Activated CD8-positive, alpha-beta T cell treated with anti-CD3 and anti-CD28 coated beads, Interleukin-2, amount 10 ng/mL, durations not matched to agents 7 days and 5 days (primary cell): ENCODE measurements around the gene TTYH3. TPM values are rescaled to one million over a fixed set of nuclear protein-coding genes. Genes with fewer than 3 reads are reported as not detected.

Experiments used
- ATAC-seq: fragments of 150-1000 bp; cut with Tn5 transposase; one replicate; pipeline ENCODE4 v1.10.0; 2021; ENCODE audit warnings: moderate library complexity
- CTCF ChIA-PET: fragments of 350-600 bp; sonication (Branson Sonifier 250); formaldehyde crosslinking; loops from one replicate; lab custom pipeline; 2021; ENCODE audit warnings: antibody characterized with exemption; lab: Charles Lee
- POLR2A ChIA-PET: fragments of 350-600 bp; sonication (Branson Sonifier 250); formaldehyde crosslinking; loops from one replicate; lab custom pipeline; 2021; ENCODE audit warnings: antibody characterized with exemption; lab: Charles Lee
- DNase-seq: peaks from one replicate; pipeline ENCODE4 v3.0.0-alpha.2; 2020
- H3K27ac Mint-ChIP-seq: one replicate; pipeline ENCODE4 v1.8.0; 2021; ENCODE audit warnings: mild to moderate bottlenecking, mixed read lengths
- H3K27me3 Mint-ChIP-seq: one replicate; pipeline ENCODE4 v1.8.0; 2021; ENCODE audit warnings: low read depth, mixed read lengths
- H3K36me3 Mint-ChIP-seq: one replicate; pipeline ENCODE4 v1.8.0; 2021; ENCODE audit warnings: low read depth, mixed read lengths
- H3K4me1 Mint-ChIP-seq: one replicate; pipeline ENCODE4 v1.8.0; 2021; ENCODE audit warnings: low read depth, mixed read lengths
- H3K4me3 Mint-ChIP-seq: one replicate; pipeline ENCODE4 v1.8.0; 2021; ENCODE audit warnings: mild to moderate bottlenecking, mixed read lengths
- H3K9me3 Mint-ChIP-seq: one replicate; pipeline ENCODE4 v1.8.0; 2022; ENCODE audit warnings: mixed read lengths; ENCODE audit not compliant: insufficient read depth
- total RNA-seq, 2 experiments: library from RNA; stranded (reverse); gene quantifications; one replicate each; pipeline ENCODE4 v1.2.3, GENCODE V29; 2021

The TTYH3 gene
- total RNA-seq, 2 experiments from 2014 or later = 37.0 to 37.7 TPM

DNA sequence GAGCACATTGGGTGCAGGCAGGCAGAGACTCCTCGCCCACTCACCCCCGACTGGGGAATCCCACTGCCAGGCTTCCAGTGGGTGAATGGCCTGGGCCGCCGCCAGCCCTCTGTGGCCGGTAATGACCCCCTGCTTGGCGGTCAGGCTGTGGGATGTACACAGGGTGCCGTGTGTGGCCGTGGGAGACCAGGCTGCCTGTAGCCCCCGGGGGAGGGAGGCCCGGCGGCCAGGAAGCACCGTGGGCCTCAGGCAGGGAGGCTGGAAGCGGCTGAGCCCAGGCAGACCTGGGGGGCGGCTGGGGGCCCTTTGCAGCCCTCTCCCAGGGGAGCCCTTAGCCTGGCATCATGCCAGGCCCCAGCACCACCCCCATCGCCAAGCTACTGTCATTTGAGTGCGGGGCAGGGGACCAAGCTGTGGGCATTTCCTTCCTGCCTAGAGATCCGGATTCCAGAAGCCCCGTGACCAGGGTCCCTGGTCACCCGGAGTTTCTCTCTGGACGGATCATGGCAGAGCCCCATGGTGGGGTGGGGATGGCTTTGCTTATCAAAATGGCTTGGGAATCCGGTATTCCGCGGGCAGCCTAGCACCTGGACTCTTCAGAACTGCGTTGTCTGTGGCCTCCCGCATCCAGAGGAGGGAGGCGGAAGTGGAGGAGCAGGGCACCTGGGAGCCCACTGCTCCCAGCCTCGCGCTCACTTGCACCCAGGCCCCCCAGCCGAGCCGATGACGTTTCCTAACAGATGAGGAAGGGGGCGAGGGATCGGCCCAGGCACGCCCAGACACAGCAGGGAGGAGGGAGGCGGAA lies 1.1 kb downstream of the TTYH3 start:
- ATAC-seq (peak; percentile 24), DNase-seq (peak; percentile 62)
- Mint-ChIP-seq H3K9me3 (no peaks in the 10 kb centered on the region), H3K4me1 (peaks cover 20% of the 10 kb centered on the region), H3K4me3 (peak overlapping the region; percentile 86), H3K27me3 (no peaks in the 10 kb centered on the region), H3K27ac (peak overlapping the region; percentile 89), H3K36me3 (no peaks in the 10 kb centered on the region)
- POLR2A ChIA-PET = interaction anchor here (0.7 to 2.1 kb wide), 2 partner anchors 11 to 74 kb away, joined by 3 to 12 read pairs; partner anchors contain the start of gene IQCE
- CTCF ChIA-PET = interaction anchor here (0.7 kb wide), 1 partner anchor 77 kb away, joined by 3 read pairs; no protein-coding TSS in a partner anchor

DNA sequence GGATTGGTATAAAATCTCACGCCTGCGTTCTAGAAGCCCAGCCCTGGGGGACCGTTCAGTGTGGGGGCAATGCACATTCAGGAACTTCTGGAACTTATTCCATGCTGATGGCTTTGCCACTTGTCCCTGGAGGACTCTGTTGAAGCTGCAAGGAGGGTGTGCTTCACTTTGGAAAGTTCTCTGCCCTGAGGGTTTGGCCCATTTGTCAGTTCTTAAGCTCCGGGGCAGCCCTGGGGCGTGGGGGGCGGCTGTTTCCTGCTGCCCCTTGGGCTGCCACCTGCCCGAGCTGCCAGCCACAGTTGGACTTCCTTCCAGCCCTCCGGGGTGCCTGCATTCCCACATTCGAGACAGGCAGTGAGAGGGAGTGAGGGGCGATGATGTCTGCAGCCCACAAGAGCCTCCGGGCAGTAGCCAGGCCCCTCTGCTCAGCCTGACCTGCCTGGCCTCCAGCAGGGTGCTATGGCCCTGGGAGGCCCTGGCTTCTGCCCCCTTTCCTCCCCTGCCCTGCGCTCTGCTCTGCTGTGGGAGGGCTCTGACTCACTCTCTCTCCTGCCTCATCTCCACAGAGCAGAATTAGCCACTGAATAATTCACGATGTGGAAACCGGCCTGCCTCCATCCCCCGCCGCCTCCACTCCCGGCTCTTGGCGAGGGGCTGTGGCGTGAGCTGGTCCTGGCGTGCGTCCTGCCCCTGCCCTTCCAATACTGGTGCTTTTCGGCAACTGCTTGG lies 1.9 kb downstream of the TTYH3 start:
- CTCF ChIA-PET = interaction anchor here (0.7 kb wide), 1 partner anchor 76 kb away, joined by 3 read pairs; no protein-coding TSS in a partner anchor

DNA sequence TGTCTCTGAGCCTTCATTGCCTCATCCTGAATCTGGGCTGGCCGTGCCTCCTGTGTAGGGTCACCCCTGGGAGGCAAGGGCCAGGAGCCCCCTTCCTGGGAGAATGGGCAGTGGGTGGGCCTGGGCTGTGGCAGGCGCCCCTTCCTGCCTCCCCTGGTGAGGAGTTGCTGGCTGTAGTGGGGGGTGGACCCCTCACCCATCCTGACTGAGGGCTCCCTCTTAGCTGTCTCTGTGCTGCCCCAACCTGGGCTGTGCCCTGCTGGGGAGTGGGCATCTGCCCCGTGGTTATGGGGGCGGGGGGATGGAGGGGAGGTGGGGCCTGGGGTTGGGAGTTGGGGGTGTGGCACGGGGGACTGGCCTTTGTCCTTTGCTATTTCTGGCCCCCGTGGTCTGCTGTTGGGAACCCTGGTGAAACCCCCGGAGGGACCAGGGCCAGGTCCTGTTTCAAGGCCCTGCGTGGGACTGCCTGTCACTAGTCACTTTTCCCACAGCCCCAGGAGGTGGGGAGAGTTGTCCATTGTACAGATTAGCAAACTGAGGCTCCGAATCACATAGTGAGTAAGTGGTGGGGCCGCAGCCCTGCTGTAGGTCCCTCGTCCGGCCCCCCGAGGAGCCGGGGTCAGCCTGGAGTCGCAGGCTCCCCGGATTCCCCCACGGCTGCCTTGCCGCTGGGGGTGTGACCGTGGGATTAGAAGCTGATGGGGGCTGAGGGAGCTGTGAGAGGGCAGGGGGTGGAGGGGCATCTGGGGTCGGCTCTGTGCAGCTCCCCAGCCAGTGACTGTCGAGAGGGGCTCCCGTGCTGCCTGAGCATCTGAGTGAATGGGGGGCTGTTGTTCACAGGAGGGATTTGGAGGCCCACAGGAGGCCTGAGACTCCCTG lies 2.7 kb downstream of the TTYH3 start:
- peak overlapping the region; percentile 46 for H3K27ac Mint-ChIP-seq
- peaks cover 20% of the 10 kb centered on the region for H3K4me1 Mint-ChIP-seq
- ChIA-PET CTCF (interaction anchor here (1.1 kb wide), 1 partner anchor 75 kb away, joined by 4 read pairs; no protein-coding TSS in a partner anchor), POLR2A (interaction anchor here (3.4 kb wide), 1 partner anchor 10 kb away, joined by 14 read pairs; no protein-coding TSS in a partner anchor)
- H3K36me3 Mint-ChIP-seq = no peaks in the 10 kb centered on the region
- DNase-seq = no peak
- no peak for ATAC-seq
- H3K9me3 Mint-ChIP-seq = no peaks in the 10 kb centered on the region
- H3K27me3 Mint-ChIP-seq = no peaks in the 10 kb centered on the region
- peak overlapping the region; percentile 86 for H3K4me3 Mint-ChIP-seq

More for the DNA sequence above, 1.9 kb downstream of the TTYH3 start:
- peaks cover 20% of the 10 kb centered on the region for H3K4me1 Mint-ChIP-seq
- H3K27me3 Mint-ChIP-seq = no peaks in the 10 kb centered on the region
- DNase-seq (peak; percentile 49), ATAC-seq (no peak)
- peak overlapping the region; percentile 86 for H3K4me3 Mint-ChIP-seq
- H3K36me3 Mint-ChIP-seq = no peaks in the 10 kb centered on the region
- H3K27ac Mint-ChIP-seq = peak overlapping the region; percentile 89
- H3K9me3 Mint-ChIP-seq = no peaks in the 10 kb centered on the region
- POLR2A ChIA-PET = interaction anchor here (0.7 to 3.4 kb wide), 2 partner anchors 11 to 75 kb away, joined by 3 to 14 read pairs; partner anchors contain the start of gene IQCE

DNA sequence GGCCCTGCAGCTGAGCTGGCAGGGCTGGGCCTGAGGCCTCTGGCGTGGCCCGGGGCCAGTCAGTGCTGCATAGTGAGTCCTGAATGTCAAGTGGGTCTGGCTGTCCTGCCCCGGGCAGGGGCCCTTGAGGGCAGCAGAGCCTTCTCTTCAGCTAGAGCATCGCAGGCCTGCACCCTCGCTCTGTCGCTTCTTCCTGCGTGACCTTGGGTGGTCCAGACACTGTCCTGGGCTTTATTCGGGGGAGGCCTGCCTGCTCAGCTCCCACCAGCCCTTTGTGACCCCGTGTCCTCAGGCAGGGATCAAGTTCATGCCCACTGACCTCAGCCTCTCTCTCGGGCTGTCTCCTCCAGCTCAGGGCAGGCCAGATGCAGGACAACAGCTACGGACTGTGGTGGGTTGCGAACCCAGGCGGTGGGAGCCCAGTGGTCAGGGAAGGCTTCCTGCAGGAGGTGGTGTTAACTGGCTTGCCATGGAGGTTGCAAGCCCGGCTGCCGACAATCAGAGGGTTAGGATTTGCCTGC lies 3.4 kb downstream of the TTYH3 start:
- no peaks in the 10 kb centered on the region for H3K27me3 Mint-ChIP-seq
- H3K9me3 Mint-ChIP-seq = no peaks in the 10 kb centered on the region
- H3K4me1 Mint-ChIP-seq = peaks cover 20% of the 10 kb centered on the region
- H3K4me3 Mint-ChIP-seq = no peak overlapping the region
- ChIA-PET CTCF (interaction anchor here (1.1 kb wide), 1 partner anchor 75 kb away, joined by 4 read pairs; no protein-coding TSS in a partner anchor), POLR2A (interaction anchor here (3.4 kb wide), 1 partner anchor 10 kb away, joined by 14 read pairs; no protein-coding TSS in a partner anchor)
- H3K36me3 Mint-ChIP-seq = no peaks in the 10 kb centered on the region
- ATAC-seq (no peak), DNase-seq (no peak)
- H3K27ac Mint-ChIP-seq = no peak overlapping the region

DNA sequence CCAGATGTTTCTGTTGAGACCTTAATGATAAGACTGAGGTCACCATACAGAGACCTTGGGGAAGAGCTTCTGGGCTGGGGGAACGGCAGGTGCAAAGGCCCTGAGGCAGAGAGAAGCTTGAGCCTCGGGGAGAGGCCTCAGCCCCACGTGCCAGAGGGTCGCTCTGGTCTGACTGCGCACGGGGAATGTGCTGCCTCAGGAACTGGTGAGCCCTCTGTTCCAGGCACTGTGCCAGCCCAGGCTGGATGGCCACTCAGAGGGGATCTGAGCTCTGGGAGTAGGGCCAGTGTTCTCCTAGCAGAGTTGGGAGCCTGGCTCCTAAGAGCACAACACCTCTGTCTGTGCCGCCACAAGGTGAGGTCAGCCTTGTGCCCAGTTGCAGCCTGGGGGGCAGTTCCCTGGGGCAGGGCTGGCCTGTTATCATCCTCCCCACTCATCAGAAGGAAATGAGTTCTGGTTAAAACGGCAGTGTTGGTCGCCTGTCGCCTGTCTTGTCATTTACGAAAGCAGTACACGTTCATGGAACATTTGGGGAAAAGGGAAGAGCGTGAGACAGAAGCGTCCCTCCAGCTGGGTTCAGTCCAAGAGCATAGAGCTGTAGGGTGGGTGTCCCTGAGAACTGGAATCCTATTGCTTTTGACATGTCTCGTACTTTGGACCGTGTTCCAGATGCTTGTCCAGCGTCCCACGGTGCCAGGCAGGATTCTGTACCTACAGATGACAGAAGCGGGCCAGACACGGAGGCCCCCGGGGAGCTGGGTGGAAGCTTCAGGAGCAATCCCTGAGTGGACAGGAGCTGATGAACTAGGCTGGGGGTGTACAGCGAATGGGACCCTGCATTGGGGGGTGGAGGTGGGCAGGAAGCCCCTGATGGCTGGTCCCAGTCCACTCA lies 4.3 kb downstream of the TTYH3 start:
- H3K4me3 Mint-ChIP-seq = no peak overlapping the region
- no peak for ATAC-seq
- no peak for DNase-seq
- H3K36me3 Mint-ChIP-seq = no peaks in the 10 kb centered on the region
- no peak overlapping the region for H3K27ac Mint-ChIP-seq
- peaks cover 18% of the 10 kb centered on the region for H3K4me1 Mint-ChIP-seq
- POLR2A ChIA-PET = interaction anchor here (3.4 kb wide), 1 partner anchor 9 kb away, joined by 14 read pairs; no protein-coding TSS in a partner anchor
- H3K9me3 Mint-ChIP-seq = no peaks in the 10 kb centered on the region
- CTCF ChIA-PET = no interaction called here
- H3K27me3 Mint-ChIP-seq = no peaks in the 10 kb centered on the region

DNA sequence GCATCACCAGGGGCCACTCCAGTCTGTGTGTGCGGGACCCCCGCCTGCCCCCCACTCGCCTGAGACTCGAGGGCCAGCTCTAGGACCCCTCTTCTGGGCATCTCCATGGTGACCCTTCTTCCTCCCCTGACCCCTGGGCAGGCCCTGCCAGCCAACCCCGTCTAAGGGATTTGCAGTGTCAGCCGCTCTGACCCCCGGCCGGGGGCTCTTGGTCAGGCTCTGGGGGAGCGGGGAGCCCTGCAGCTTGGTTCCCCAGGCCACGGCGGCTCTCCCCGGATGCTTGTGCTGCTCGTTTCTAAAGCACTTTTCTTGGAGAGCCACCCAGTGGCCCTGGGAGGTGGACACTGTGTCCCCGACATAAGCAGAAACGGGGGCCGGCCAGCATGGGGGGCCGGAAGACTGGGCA lies 5.3 kb downstream of the TTYH3 start:
- DNase-seq (no peak), ATAC-seq (no peak)
- Mint-ChIP-seq H3K27me3 (no peaks in the 10 kb centered on the region), H3K36me3 (no peaks in the 10 kb centered on the region), H3K27ac (no peak overlapping the region), H3K4me1 (peaks cover 15% of the 10 kb centered on the region), H3K9me3 (no peaks in the 10 kb centered on the region), H3K4me3 (no peak overlapping the region)
- ChIA-PET POLR2A (no interaction called here), CTCF (no interaction called here)

DNA sequence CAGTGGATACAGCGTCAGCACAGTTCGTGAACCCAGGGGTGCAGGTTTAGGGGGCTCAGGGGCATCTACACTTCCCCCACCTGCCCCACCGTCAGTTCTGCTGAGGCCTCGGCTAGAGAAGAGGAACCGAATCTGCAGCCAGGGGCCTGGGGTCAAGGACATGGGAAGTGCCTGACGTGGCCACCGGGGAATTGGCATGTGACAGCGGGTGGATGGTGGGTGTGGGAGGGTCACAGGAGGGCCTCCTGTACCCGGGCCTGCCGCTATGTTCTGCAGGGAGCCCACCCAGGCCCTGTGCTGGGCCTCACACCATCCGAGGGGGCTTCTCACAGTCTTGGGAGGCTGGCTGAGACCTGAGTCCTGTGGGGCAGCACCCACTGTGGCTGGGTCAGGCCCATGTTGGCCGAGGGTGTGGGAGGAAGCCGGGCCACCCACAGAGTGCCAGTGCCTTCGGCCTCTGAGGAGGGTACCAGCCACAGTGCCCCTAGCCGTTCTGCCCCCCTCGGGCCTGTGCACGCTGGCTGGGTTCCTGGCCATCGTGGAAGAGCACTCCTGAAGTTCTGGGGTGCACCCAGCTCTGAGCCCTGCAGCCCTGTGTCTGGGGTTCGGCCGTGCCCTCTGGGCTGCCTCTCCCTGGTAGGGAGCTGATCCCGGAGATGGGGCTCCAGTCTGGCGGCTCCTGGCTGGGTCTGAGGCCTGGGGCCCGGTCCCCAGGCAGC lies 5.9 kb downstream of the TTYH3 start:
- ATAC-seq (no peak), DNase-seq (no peak)
- Mint-ChIP-seq H3K27ac (no peak overlapping the region), H3K27me3 (no peaks in the 10 kb centered on the region), H3K4me3 (no peak overlapping the region), H3K9me3 (no peaks in the 10 kb centered on the region), H3K4me1 (peaks cover 15% of the 10 kb centered on the region), H3K36me3 (no peaks in the 10 kb centered on the region)
- ChIA-PET CTCF (interaction anchor here (0.7 to 1.9 kb wide), 2 partner anchors 29 to 72 kb away, joined by 3 to 4 read pairs; no protein-coding TSS in a partner anchor), POLR2A (no interaction called here)

DNA sequence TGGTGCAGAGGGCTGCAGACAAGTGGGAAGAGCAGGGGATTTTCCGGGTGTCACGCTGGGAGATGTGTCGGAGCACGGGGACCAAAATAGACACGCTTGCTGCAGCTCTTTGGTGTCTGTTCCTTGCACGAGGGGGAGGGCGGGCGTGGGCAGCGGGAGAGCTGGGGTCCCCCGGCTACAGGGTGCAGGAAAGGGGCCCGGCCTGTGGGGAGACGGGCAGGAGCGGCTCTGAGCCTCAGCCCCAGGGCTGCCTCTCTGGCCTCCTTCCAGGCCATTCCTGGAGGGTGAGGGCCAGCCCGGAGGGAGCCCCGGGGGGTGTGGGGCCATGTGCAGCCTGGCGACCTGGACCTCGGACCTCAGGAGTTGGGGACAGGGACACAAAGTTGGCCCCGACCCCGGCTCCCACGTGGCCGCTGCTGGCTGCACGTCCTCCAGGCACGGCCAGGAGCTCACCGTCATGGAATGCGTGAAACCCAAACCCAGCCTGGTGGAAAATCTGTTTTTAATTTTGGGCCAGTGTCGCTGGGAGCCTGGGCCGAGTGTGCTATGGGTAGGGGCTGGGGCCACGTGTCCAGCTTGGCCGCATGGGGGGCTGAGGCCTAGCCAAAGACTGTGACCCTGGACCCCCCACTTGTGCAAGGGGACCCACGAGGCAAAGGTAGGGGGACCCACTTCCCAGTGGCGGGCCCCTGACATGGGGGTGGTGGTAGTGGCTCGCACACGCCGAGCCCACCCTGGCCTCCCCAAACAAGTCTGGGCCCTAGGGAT lies 6.6 kb downstream of the TTYH3 start:
- no peaks in the 10 kb centered on the region for H3K9me3 Mint-ChIP-seq
- H3K27me3 Mint-ChIP-seq = no peaks in the 10 kb centered on the region
- H3K4me1 Mint-ChIP-seq = peaks cover 13% of the 10 kb centered on the region
- ChIA-PET CTCF (interaction anchor here (0.7 to 1.9 kb wide), 2 partner anchors 30 to 72 kb away, joined by 3 to 4 read pairs; no protein-coding TSS in a partner anchor), POLR2A (no interaction called here)
- no peak for ATAC-seq
- H3K36me3 Mint-ChIP-seq = no peaks in the 10 kb centered on the region
- H3K4me3 Mint-ChIP-seq = no peak overlapping the region
- no peak overlapping the region for H3K27ac Mint-ChIP-seq
- no peak for DNase-seq

DNA sequence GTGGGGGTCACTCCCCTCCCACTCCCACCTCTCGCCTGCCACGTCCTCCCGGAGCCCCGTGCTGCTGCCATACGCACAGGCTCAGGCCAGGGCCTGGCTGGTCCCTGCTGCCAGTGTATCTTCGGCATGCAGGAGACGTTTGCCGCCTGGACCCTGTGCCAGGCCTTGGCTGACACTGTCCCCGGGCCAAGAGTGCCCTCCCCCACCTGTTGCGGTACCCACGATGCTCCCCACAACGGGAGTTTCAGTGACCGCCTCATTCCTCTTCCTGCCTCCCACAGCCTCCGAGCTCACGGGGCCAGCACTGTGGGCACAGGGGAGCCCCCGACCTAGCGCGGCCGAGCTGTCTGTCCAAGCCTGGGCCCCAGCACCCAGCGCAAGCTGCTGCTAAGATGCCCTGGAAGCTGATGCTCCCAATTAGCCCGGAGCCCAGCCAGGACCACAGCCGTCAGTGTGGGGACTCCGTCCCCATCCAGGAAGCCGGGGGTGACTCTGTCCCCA lies 7.4 kb downstream of the TTYH3 start:
- ChIA-PET CTCF (interaction anchor here (1.9 kb wide), 1 partner anchor 71 kb away, joined by 4 read pairs; no protein-coding TSS in a partner anchor), POLR2A (no interaction called here)
- Mint-ChIP-seq H3K27ac (no peak overlapping the region), H3K4me1 (peaks cover 13% of the 10 kb centered on the region), H3K27me3 (no peaks in the 10 kb centered on the region), H3K36me3 (no peaks in the 10 kb centered on the region), H3K9me3 (no peaks in the 10 kb centered on the region), H3K4me3 (no peak overlapping the region)
- ATAC-seq (no peak), DNase-seq (no peak)
